ENCODE measurements around the gene PRKAG2. TPM values are rescaled to one million over a fixed set of nuclear protein-coding genes. Genes with fewer than 3 reads are reported as not detected.

PRKAG2 gene
- total and polyA plus RNA-seq, 2 of the 13 experiments (the other 11 are each of a cell fraction or from before 2014, with no cell fraction given) = 0.90 to 1.3 TPM

- TF ChIP-seq ZFAT (CRISPR knock-in tag; conservative IDR thresholded peaks at IDR 0.05) = no peak
- no peak for TF ChIP-seq ZBTB44 (CRISPR knock-in tag; IDR thresholded peaks at IDR 0.05)
- TF ChIP-seq LBX2 (CRISPR knock-in tag; IDR thresholded peaks at IDR 0.05; ENCODE audit: borderline replicate concordance) = no peak
- no peak for TF ChIP-seq ZNF589 (CRISPR knock-in tag; conservative IDR thresholded peaks at IDR 0.05)
- TF ChIP-seq SP4 (CRISPR knock-in tag; IDR thresholded peaks at IDR 0.05) = no peak
- no peak for TF ChIP-seq ZNF878 (CRISPR knock-in tag; IDR thresholded peaks at IDR 0.05)
Observed at GRCh38 chr7:151822541-151823181, 54.3 kb downstream of the PRKAG2 start (continued).

- H3K27ac ChIP-seq (ENCODE audit: extremely low read length, insufficient read depth, low read length) = no peak overlapping the region
- DNase-seq (ENCODE audit: low spot score) = no peak
Observed at GRCh38 chr7:151821806-151822540, 54.9 kb downstream of the PRKAG2 start.

More at GRCh38 chr7:151821806-151822540, 54.9 kb downstream of the PRKAG2 start:
- TF ChIP-seq MYC (CRISPR knock-in tag; IDR thresholded peaks at IDR 0.05; ENCODE audit: borderline replicate concordance) (0 out of 2 replicates have a peak, but pooled peaks have one; percentile 16), KMT2B (CRISPR knock-in tag; IDR thresholded peaks at IDR 0.05) (no peak)
- H3K27me3 ChIP-seq (ENCODE audit: control insufficient read depth in 1 of 2, insufficient read depth in 2 of 2, low read length in 2 of 2) = peaks cover 6 to 41% of the 10 kb centered on the region in 2 experiments; a peak in 2 of 5 replicates
- no peaks in the 10 kb centered on the region for H4K20me1 ChIP-seq (ENCODE audit: insufficient read depth, low read length)
- no peaks in the 10 kb centered on the region for H3K36me3 ChIP-seq (replicated peaks in 1 of 2; ENCODE audit: control insufficient read depth in 1 of 2, insufficient read depth in 2 of 2, low read length in 2 of 2)
- POLR2A ChIA-PET = no interaction called here
- 69% methylated on average over 16 of the region's 20 CpGs for whole genome bisulfite sequencing (ENCODE audit: low lambda C conversion rate)
- CTCF ChIA-PET (ENCODE audit: low intra/inter-chr PET ratio, low total read pairs) = no interaction called here
- H3K4me1 ChIP-seq (ENCODE audit: insufficient read depth, low read length) = peaks cover 13% of the 10 kb centered on the region; the same call in 1 of the 2 replicates
- no peak overlapping the region for H3K4me2 ChIP-seq (ENCODE audit: low read depth, low read length)
- H3K9me3 ChIP-seq (ENCODE audit: low read length) = no peaks in the 10 kb centered on the region
- H3K79me2 ChIP-seq (ENCODE audit: insufficient read depth, low read length) = no peaks in the 10 kb centered on the region
- H3K4me3 ChIP-seq (replicated peaks in 1 of 3; ENCODE audit: insufficient read depth in 1 of 3, low read depth in 2 of 3, low read length in 3 of 3) = no peak overlapping the region
- FAIRE-seq = no peak
- ATAC-seq = no peak
- no peak overlapping the region for H3K9ac ChIP-seq (ENCODE audit: insufficient read depth, low read depth, low read length)
- no TSS peak for BruUV-seq (replicated peaks)
- in situ Hi-C loops (cut with HindIII; ENCODE audit: extremely low pct_ligation_motif_present, low pct_unique_long_range_greater_than_20kb) = no loop called here
- no peak overlapping the region for H2AFZ ChIP-seq (ENCODE audit: low read length)
- intact Hi-C loops (cut with micrococcal nuclease; ENCODE audit: unreplicated experiment) = no loop called here
